Measurements from ENCODE around the gene SLC8B1.

Gene SLC8B1

GRCh38 chr12:113333877-113334785, 778 bp downstream of the SLC8B1 start:
- no peak for DNase-seq (ENCODE audit: low spot score)

GRCh38 chr12:113333418-113333750, 1.5 kb downstream of the SLC8B1 start:
- no peak for DNase-seq (ENCODE audit: low spot score)
- TF ChIP-seq CTCF (IDR thresholded peaks at IDR 0.05; ENCODE audit: extremely low read depth, insufficient read depth, missing control alignments): no peak
- in situ Hi-C loops (cut with MboI; ENCODE audit: low pct_unique_long_range_greater_than_20kb, low sequenced_read_pairs, unreplicated experiment): no loop called here

More at GRCh38 chr12:113333877-113334785, 778 bp downstream of the SLC8B1 start:
- no peak for TF ChIP-seq CTCF (IDR thresholded peaks at IDR 0.05; ENCODE audit: extremely low read depth, insufficient read depth, missing control alignments)
- in situ Hi-C loops (cut with MboI; ENCODE audit: low pct_unique_long_range_greater_than_20kb, low sequenced_read_pairs, unreplicated experiment): no loop called here

- in situ Hi-C loops (cut with MboI; ENCODE audit: low pct_unique_long_range_greater_than_20kb, low sequenced_read_pairs, unreplicated experiment): no loop called here
- DNase-seq (ENCODE audit: low spot score): no peak
- no peak for TF ChIP-seq CTCF (IDR thresholded peaks at IDR 0.05; ENCODE audit: extremely low read depth, insufficient read depth, missing control alignments)
These were observed 2.1 kb downstream of the SLC8B1 start for GRCh38 chr12:113332688-113333417.

- no peak for DNase-seq (ENCODE audit: low spot score)
- TF ChIP-seq CTCF (IDR thresholded peaks at IDR 0.05; ENCODE audit: extremely low read depth, insufficient read depth, missing control alignments): no peak
- in situ Hi-C loops (cut with MboI; ENCODE audit: low pct_unique_long_range_greater_than_20kb, low sequenced_read_pairs, unreplicated experiment): no loop called here
These were observed 4.4 kb downstream of the SLC8B1 start for GRCh38 chr12:113330505-113330904.

- no peak for TF ChIP-seq CTCF (IDR thresholded peaks at IDR 0.05; ENCODE audit: extremely low read depth, insufficient read depth, missing control alignments)
- in situ Hi-C loops (cut with MboI; ENCODE audit: low pct_unique_long_range_greater_than_20kb, low sequenced_read_pairs, unreplicated experiment): no loop called here
- DNase-seq (ENCODE audit: low spot score): no peak
These were observed 5.0 kb downstream of the SLC8B1 start for GRCh38 chr12:113329791-113330417.

- no peak for DNase-seq (ENCODE audit: low spot score)
- TF ChIP-seq CTCF (IDR thresholded peaks at IDR 0.05; ENCODE audit: extremely low read depth, insufficient read depth, missing control alignments): no peak
- in situ Hi-C loops (cut with MboI; ENCODE audit: low pct_unique_long_range_greater_than_20kb, low sequenced_read_pairs, unreplicated experiment): no loop called here
These were observed 5.7 kb downstream of the SLC8B1 start for GRCh38 chr12:113329022-113329790.
